ENCODE measurements around the gene ANKRD30A.

The ANKRD30A gene

GRCh38 chr10:37275216-37275777 lies 149.9 kb downstream of the ANKRD30A start:
- TF ChIP-seq, protein P1, sequence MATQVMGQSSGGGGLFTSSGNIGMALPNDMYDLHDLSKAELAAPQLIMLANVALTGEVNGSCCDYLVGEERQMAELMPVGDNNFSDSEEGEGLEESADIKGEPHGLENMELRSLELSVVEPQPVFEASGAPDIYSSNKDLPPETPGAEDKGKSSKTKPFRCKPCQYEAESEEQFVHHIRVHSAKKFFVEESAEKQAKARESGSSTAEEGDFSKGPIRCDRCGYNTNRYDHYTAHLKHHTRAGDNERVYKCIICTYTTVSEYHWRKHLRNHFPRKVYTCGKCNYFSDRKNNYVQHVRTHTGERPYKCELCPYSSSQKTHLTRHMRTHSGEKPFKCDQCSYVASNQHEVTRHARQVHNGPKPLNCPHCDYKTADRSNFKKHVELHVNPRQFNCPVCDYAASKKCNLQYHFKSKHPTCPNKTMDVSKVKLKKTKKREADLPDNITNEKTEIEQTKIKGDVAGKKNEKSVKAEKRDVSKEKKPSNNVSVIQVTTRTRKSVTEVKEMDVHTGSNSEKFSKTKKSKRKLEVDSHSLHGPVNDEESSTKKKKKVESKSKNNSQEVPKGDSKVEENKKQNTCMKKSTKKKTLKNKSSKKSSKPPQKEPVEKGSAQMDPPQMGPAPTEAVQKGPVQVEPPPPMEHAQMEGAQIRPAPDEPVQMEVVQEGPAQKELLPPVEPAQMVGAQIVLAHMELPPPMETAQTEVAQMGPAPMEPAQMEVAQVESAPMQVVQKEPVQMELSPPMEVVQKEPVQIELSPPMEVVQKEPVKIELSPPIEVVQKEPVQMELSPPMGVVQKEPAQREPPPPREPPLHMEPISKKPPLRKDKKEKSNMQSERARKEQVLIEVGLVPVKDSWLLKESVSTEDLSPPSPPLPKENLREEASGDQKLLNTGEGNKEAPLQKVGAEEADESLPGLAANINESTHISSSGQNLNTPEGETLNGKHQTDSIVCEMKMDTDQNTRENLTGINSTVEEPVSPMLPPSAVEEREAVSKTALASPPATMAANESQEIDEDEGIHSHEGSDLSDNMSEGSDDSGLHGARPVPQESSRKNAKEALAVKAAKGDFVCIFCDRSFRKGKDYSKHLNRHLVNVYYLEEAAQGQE (IDR thresholded peaks at IDR 0.05; ENCODE audit: insufficient read depth in 1 of 2, low read depth in 2 of 2, low read length in 2 of 2): no peak
- TF ChIP-seq POLR2AphosphoS5 (IDR thresholded peaks at IDR 0.05; ENCODE audit: low read depth, low read length) (no peak), SIN3A (IDR thresholded peaks at IDR 0.05; ENCODE audit: borderline replicate concordance, insufficient read depth, low read length) (no peak), FOXP2 (optimal IDR thresholded peaks at IDR 0.05; ENCODE audit: borderline replicate concordance, extremely low read depth, extremely low read length, insufficient read depth) (no peak), TAF1 (IDR thresholded peaks at IDR 0.05; ENCODE audit: borderline replicate concordance, insufficient read depth, low read length) (no peak)

- TF ChIP-seq TAF1 (IDR thresholded peaks at IDR 0.05; ENCODE audit: borderline replicate concordance, insufficient read depth, low read length) (no peak), POLR2AphosphoS5 (IDR thresholded peaks at IDR 0.05; ENCODE audit: low read depth, low read length) (no peak), SIN3A (IDR thresholded peaks at IDR 0.05; ENCODE audit: borderline replicate concordance, insufficient read depth, low read length) (no peak), FOXP2 (optimal IDR thresholded peaks at IDR 0.05; ENCODE audit: borderline replicate concordance, extremely low read depth, extremely low read length, insufficient read depth) (no peak)
- TF ChIP-seq, protein P1 (IDR thresholded peaks at IDR 0.05; ENCODE audit: insufficient read depth in 1 of 2, low read depth in 2 of 2, low read length in 2 of 2): no peak
Measured at GRCh38 chr10:37285063-37285462, 159.7 kb downstream of the ANKRD30A start.

GRCh38 chr10:37289833-37290464 lies 164.6 kb downstream of the ANKRD30A start:
- TF ChIP-seq SIN3A (IDR thresholded peaks at IDR 0.05; ENCODE audit: borderline replicate concordance, insufficient read depth, low read length): no peak
- TF ChIP-seq TAF1 (IDR thresholded peaks at IDR 0.05; ENCODE audit: borderline replicate concordance, insufficient read depth, low read length): no peak
- TF ChIP-seq, protein P1 (IDR thresholded peaks at IDR 0.05; ENCODE audit: insufficient read depth in 1 of 2, low read depth in 2 of 2, low read length in 2 of 2): no peak
- no peak for TF ChIP-seq POLR2AphosphoS5 (IDR thresholded peaks at IDR 0.05; ENCODE audit: low read depth, low read length)
- TF ChIP-seq FOXP2 (optimal IDR thresholded peaks at IDR 0.05; ENCODE audit: borderline replicate concordance, extremely low read depth, extremely low read length, insufficient read depth): no peak

GRCh38 chr10:37301271-37301670 lies 175.9 kb downstream of the ANKRD30A start:
- TF ChIP-seq POLR2AphosphoS5 (IDR thresholded peaks at IDR 0.05; ENCODE audit: low read depth, low read length): no peak

GRCh38 chr10:37304036-37304435 lies 178.6 kb downstream of the ANKRD30A start:
- TF ChIP-seq, protein P1 (IDR thresholded peaks at IDR 0.05; ENCODE audit: insufficient read depth in 1 of 2, low read depth in 2 of 2, low read length in 2 of 2): no peak
- TF ChIP-seq TAF1 (IDR thresholded peaks at IDR 0.05; ENCODE audit: borderline replicate concordance, insufficient read depth, low read length): no peak
- TF ChIP-seq FOXP2 (optimal IDR thresholded peaks at IDR 0.05; ENCODE audit: borderline replicate concordance, extremely low read depth, extremely low read length, insufficient read depth): no peak
- TF ChIP-seq POLR2AphosphoS5 (IDR thresholded peaks at IDR 0.05; ENCODE audit: low read depth, low read length): no peak
- TF ChIP-seq SIN3A (IDR thresholded peaks at IDR 0.05; ENCODE audit: borderline replicate concordance, insufficient read depth, low read length): no peak

All from PFSK-1 (cell line).